ENCODE results near the gene TCF19.
A peak's percentile ranks its signal among the peaks of the same experiment; 100 is the strongest.

Gene TCF19, protein sequence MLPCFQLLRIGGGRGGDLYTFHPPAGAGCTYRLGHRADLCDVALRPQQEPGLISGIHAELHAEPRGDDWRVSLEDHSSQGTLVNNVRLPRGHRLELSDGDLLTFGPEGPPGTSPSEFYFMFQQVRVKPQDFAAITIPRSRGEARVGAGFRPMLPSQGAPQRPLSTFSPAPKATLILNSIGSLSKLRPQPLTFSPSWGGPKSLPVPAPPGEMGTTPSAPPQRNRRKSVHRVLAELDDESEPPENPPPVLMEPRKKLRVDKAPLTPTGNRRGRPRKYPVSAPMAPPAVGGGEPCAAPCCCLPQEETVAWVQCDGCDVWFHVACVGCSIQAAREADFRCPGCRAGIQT

GRCh38 chr6:31158140-31158862 lies at the start of gene TCF19:
TSS of gene TCF19 (plus strand) at chr6:31158589. CDS start at chr6:31159470, 881 bp downstream.
- peak; percentile 100 for DNase-seq (ENCODE audit: extremely low spot score, insufficient read length, low read depth)
- FAIRE-seq, result peak; percentile 97

DNA sequence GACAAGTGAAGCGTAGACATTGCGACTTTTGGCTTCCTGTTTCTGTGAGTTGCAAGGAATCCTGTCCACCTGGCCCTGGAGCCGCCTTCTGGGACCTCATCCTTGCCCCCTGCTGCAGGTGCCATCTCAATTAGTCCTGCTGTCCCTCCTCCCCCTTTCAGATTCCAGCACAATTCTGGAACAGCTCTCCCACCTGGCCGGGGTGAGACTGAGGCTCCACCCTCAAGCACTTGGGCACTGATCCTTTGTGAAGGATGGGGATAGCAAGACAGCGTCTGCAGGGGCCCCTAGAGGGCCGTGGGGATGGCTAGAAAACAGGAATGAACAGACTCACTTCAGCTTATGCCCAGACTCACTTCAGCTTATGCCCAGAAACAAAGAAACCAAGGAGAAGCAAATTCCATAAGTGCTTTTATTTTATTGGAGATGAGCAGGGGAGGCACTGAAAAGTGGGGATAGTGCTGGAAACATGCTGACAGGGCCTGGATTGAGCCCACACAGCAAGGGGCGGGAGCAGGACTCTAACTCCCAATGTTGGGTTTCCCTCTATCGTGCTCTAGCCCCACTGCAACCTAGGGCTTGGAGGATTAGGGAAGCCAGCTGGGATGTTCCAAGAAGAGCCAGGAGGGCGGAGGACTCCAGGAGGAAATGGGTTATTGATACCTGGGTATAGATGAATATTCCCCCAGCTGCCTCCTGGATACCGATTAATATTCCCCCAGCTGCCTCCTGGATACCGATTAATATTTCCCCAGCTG lies 47.4 kb upstream of the TCF19 start:
- FAIRE-seq (no peak), DNase-seq (ENCODE audit: extremely low spot score, insufficient read length, low read depth) (no peak)

GRCh38 chr6:31111712-31112111 lies 46.7 kb upstream of the TCF19 start:
- FAIRE-seq (no peak), DNase-seq (ENCODE audit: extremely low spot score, insufficient read length, low read depth) (no peak)

- FAIRE-seq (no peak), DNase-seq (ENCODE audit: extremely low spot score, insufficient read length, low read depth) (no peak)
Observed at GRCh38 chr6:31112478-31112877, 45.9 kb upstream of the TCF19 start, which contains the start of gene C6orf15. TSS of gene C6orf15 (minus strand) at chr6:31112575. CDS start at chr6:31112555, 20 bp downstream.

DNA sequence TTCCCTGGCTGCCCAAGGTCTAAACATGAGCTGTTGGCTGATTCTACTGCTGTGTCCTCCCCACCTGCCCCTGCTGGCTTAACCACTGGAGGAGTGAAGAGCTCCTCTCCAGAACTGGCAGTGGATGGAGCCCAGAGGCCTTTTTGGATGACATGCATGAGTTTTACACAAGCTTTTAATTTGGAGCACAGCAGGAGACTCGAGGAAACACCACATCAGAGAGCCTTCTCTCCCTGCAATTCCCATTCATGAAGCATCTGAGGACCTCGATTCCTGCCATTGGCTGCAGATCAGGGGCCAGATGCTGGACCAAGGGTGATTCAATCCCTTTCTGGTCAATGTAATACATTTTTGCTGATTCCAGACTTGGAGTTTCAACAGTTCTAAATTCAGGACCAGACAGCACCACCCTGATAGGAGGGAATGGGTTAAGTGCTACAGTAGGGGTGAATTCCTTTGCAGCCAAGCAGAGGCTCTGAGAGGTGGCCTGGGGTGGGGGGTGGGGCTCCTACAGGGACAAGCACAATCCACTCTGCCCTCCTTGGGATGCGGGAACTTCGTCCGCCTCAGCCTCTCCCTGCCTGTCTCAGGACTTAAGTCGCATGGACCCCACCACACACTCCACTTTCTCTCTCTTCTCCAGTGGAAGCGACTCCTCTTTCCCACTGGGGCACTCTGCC lies 44.4 kb upstream of the TCF19 start:
- FAIRE-seq (no peak), DNase-seq (ENCODE audit: extremely low spot score, insufficient read length, low read depth) (no peak)

DNA sequence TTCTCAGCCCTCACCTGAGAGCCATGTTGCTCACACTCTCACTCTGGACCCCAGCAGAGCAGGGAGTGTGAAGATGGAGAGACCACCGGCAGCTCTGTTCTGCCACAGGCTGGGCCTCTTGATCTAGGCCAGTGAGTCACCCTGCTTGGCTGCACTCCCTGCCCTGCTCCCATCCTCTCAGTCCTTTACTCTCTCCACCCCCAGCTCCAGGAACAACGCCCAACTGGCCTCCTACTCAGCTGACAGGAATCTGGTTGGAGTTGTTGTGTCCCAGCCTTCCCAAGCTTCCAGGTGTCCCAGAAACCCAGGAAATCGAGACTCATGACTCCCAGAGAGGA lies 43.9 kb upstream of the TCF19 start, which contains the start of gene PSORS1C1:
Gene PSORS1C1, plus strand, starts transcription at position 260 of the 338 bp plus-strand sequence. CDS start 14,833 bp downstream, outside the sequence.
- FAIRE-seq (no peak), DNase-seq (ENCODE audit: extremely low spot score, insufficient read length, low read depth) (no peak)

GRCh38 chr6:31114970-31115849 lies 43.2 kb upstream of the TCF19 start:
- no peak for DNase-seq (ENCODE audit: extremely low spot score, insufficient read length, low read depth)
- FAIRE-seq, result no peak

DNA sequence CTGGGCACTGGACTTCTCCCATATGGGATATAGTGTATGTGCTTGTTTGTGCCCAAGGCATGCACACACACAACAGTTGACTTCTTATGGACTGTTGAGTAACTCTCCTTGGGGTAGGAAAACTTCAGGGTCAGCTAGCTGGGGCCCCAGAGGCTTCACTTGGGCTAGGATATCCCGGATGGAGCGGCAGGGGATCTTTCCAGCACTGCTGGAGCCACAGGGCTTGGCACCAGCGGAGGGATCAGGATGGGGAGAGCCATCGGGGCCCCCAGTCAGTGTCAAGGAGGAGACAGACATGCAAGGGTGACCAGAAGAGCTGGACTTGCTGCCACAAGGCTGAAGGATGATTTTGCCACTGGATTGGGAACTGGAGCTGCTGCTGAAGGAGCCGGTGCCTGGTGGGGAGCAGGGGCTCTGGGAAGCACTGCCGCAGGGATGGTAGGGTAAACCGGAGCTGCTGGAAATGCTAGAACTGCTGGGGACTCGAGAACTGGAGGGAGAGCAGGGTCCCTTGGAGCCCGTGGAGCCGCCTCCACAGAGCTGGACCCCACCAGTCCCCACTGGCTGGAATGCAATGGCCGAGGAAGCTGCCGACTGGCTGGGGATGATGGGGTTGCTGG lies 42.3 kb upstream of the TCF19 start:
- no peak for FAIRE-seq

GRCh38 chr6:31116661-31117385 lies 41.6 kb upstream of the TCF19 start:
- DNase-seq (ENCODE audit: extremely low spot score, insufficient read length, low read depth) (no peak), FAIRE-seq (no peak)

More for the DNA sequence above, 42.3 kb upstream of the TCF19 start:
- no peak for DNase-seq (ENCODE audit: extremely low spot score, insufficient read length, low read depth)

- no peak for DNase-seq (ENCODE audit: extremely low spot score, insufficient read length, low read depth)
- no peak for FAIRE-seq
Observed at GRCh38 chr6:31118178-31118577, 40.2 kb upstream of the TCF19 start.

DNA sequence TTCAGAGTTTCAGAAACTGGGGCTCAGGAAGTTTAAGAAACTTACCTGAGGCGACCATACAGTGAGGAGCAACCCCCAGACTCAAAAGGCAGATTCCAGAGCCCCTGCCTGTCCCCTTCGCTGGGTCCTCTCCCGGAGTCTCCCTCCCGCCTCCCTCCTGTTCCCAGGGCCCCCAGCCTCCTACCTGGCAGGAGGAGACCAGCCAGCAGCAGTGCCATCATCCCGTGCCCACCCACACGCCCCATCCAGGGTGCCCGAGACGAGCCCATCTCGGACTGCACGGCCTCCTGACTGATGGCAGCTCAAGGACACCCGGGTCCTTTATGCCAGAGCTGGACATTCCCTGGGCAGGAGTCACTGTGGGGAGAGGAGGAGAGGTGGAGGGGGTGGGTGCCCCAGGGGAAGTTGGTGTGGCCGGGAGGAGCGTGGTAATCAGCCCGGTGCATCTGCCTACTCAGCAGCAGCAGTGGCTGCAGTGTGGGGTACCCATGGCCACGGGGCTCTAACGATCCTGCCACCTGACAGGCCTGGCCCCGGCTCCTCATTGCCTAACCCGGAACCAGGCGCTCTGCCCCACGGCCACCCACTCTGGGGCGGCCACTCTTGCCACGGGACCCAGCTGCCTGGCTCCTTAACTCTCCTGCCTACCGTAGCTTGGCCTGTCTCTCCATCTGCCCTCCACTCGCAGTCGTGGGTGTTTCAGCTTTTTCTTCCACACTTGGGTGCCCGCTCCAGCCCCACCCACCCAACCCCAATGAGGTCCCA lies 38.1 kb upstream of the TCF19 start, which contains the start of gene CDSN:
Gene CDSN, minus strand, starts transcription at position 296 of the 765 bp plus-strand sequence. Its CDS starts 27 bp downstream, at position 269.
- FAIRE-seq (no peak), DNase-seq (ENCODE audit: extremely low spot score, insufficient read length, low read depth) (no peak)

DNA sequence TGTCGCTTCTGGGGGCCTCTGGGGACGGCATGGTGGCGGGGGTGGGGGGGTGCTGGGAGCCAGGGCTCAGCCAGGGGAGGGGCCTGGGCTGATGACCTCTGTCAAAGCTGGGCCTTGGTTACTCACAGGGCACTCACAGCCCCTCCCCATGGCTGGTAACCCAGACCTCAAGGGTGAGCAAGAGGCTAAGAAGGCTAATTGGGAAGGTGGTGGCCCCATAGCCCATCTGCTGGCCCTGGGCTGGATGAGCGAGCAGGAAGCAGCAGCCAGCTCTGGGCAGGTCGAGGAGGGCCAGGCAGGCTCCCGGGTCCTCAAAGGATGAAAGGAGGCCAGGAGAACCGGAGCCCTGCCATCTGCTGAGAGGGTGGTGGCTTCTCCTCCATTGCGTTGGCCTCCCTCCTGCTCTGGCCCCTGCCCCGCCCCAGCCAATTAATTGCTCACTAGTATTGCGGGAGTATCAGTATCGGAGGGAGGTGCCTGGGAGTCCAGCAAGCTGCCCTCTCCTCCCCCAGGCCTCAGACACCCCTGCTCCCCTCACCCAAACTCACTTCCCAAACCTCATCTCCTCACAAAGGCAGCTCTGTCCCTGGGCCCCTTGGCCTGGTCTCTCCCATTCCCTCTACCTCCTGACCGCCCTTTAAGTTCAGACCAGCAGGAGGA lies 37.1 kb upstream of the TCF19 start:
- DNase-seq (ENCODE audit: extremely low spot score, insufficient read length, low read depth), result no peak
- no peak for FAIRE-seq

GRCh38 chr6:31122791-31123706 lies 35.3 kb upstream of the TCF19 start:
- DNase-seq (ENCODE audit: extremely low spot score, insufficient read length, low read depth), result no peak
- no peak for FAIRE-seq

- no peak for DNase-seq (ENCODE audit: extremely low spot score, insufficient read length, low read depth)
- no peak for FAIRE-seq
Observed at GRCh38 chr6:31125162-31125561, 33.2 kb upstream of the TCF19 start.

DNA sequence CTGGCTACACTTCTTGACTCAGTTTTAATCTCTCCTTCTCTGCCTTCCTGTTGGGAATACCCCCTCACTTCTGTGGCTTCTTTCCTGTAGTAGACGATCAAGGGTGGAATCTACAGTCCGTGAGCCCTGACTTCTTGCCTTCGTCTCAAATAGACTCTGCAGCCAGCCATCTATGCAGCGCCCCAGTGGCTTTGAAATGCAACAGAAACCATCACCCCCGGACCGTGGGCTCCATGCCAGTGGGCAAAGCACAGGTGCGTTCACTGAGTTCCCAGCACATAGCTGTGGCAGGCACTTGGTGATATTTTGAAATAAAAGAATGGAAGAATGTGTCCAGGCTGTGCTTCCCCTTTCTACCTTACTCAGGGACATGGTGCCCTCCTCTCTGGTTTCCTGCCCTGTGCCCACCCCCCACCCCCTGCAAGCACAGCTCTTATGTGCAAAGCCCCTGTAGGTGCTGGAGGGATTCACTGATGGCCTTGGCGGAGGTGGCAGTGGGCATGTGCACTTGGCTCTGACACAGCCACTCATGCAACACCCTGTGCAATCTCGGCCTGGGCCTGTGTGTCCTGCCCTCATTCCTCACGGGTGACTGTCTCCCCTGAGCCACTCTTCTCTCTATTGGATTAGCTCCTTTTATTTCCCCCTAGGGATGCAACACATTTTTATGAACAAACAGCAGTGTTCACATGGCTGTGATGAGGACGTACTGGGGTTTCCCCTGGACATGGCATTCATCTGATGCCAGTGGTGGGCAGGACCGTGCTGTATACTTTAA lies 32.6 kb upstream of the TCF19 start:
- DNase-seq (ENCODE audit: extremely low spot score, insufficient read length, low read depth) (no peak), FAIRE-seq (no peak)

Measured in GM18507 (cell line).